Progenitor cell of endocrine pancreas (in vitro differentiated cells): ENCODE results near the gene SLC26A11. TPM values are rescaled to one million over a fixed set of nuclear protein-coding genes. Genes with fewer than 3 reads are reported as not detected.
A peak's percentile ranks its signal among the peaks of the same experiment; 100 is the strongest.
"Not testable (repeated sequence)": the region's sequence is repeated elsewhere in the genome, so short reads cannot be mapped to it uniquely, and the experiment has no call there.

Source experiments
- DNase-seq: peaks from one replicate; pipeline ENCODE4 v3.0.0; 2021; ENCODE audit warnings: low spot score; ENCODE audit not compliant: unreplicated experiment
- H3K27ac Mint-ChIP-seq: 2 replicates; pipeline ENCODE4 v1.8.0; 2021; ENCODE audit warnings: mild to moderate bottlenecking, moderate library complexity, mixed read lengths
- H3K27me3 Mint-ChIP-seq: 2 replicates; pipeline ENCODE4 v1.8.0; 2021; ENCODE audit warnings: mixed read lengths
- H3K36me3 Mint-ChIP-seq: 2 replicates; pipeline ENCODE4 v1.8.0; 2022; ENCODE audit warnings: mixed read lengths; ENCODE audit not compliant: insufficient read depth
- H3K4me1 Mint-ChIP-seq: 2 replicates; pipeline ENCODE4 v1.8.0; 2021; ENCODE audit warnings: low read depth, mixed read lengths
- H3K4me3 Mint-ChIP-seq: 2 replicates; pipeline ENCODE4 v1.8.0; 2021; ENCODE audit warnings: low read depth, mild to moderate bottlenecking, moderate library complexity, mixed read lengths
- H3K9me3 Mint-ChIP-seq: 2 replicates; pipeline ENCODE4 v1.8.0; 2021; ENCODE audit warnings: low read depth, mixed read lengths
- CTCF ChIP-seq: fragments of 200-600 bp; sonication (generic); IDR thresholded peaks from one replicate; pipeline ENCODE4 v1.5.0; 2021; ENCODE audit warnings: antibody characterized with exemption, mild to moderate bottlenecking; ENCODE audit not compliant: unreplicated experiment
- total RNA-seq: library from RNA; stranded (reverse); gene quantifications from 2 replicates; pipeline ENCODE4 v1.2.1, GENCODE V29; 2021

Gene SLC26A11
- total RNA-seq, 1 donor from 2014 or later: 40.1 TPM

- Mint-ChIP-seq H3K27me3 (peaks cover 7% of the 10 kb centered on the region), H3K27ac (no peak overlapping the region), H3K9me3 (no peaks in the 10 kb centered on the region), H3K4me1 (peaks cover 2% of the 10 kb centered on the region), H3K4me3 (no peak overlapping the region), H3K36me3 (peaks cover 4% of the 10 kb centered on the region)
- TF ChIP-seq CTCF: no peak
- DNase-seq: no peak
These were observed 33.6 kb downstream of the SLC26A11 start for GRCh38 chr17:80253631-80254395.

GRCh38 chr17:80254396-80255251 is 34.4 kb downstream of the SLC26A11 start:
- no peaks in the 10 kb centered on the region for H3K9me3 Mint-ChIP-seq
- H3K27me3 Mint-ChIP-seq: peaks cover 9% of the 10 kb centered on the region
- no peak for DNase-seq
- H3K4me3 Mint-ChIP-seq: no peak overlapping the region
- peaks cover 2% of the 10 kb centered on the region for H3K4me1 Mint-ChIP-seq
- H3K27ac Mint-ChIP-seq: no peak overlapping the region
- H3K36me3 Mint-ChIP-seq: peaks cover 2% of the 10 kb centered on the region
- TF ChIP-seq CTCF: no peak

GRCh38 chr17:80256034-80256350 is 35.8 kb downstream of the SLC26A11 start:
- no peak overlapping the region for H3K4me3 Mint-ChIP-seq
- H3K36me3 Mint-ChIP-seq: peaks cover 2% of the 10 kb centered on the region
- no peak overlapping the region for H3K27ac Mint-ChIP-seq
- H3K27me3 Mint-ChIP-seq: peaks cover 9% of the 10 kb centered on the region
- no peak for TF ChIP-seq CTCF
- H3K4me1 Mint-ChIP-seq: peaks cover 4% of the 10 kb centered on the region
- no peaks in the 10 kb centered on the region for H3K9me3 Mint-ChIP-seq
- no peak for DNase-seq

- no peak for DNase-seq
- peaks cover 15% of the 10 kb centered on the region for H3K4me1 Mint-ChIP-seq
- H3K4me3 Mint-ChIP-seq: peak overlapping the region; percentile 37
- TF ChIP-seq CTCF: no peak
- no peaks in the 10 kb centered on the region for H3K36me3 Mint-ChIP-seq
- no peaks in the 10 kb centered on the region for H3K9me3 Mint-ChIP-seq
- no peak overlapping the region for H3K27ac Mint-ChIP-seq
- peaks cover 9% of the 10 kb centered on the region for H3K27me3 Mint-ChIP-seq
These were observed 37.5 kb downstream of the SLC26A11 start for GRCh38 chr17:80257716-80258213.

DNA sequence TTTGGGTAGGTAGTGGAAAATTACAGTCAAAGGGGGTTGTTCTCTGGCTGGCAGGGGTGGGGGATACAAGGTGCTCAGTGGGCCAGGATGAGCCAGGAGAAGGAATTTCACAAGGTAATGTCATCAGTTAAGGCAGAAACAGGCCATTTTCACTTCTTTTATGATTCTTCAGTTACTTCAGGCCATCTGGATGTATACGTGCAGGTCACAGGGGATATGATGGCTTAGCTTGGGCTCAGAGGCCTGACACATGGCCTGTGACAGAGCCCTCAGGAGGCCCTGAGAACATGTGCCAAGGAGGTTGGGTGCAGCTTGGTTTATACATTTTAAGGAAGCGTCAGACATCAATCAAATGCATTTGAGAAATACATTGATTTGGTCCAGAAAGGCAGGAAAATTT is 38.1 kb downstream of the SLC26A11 start:
- H3K27me3 Mint-ChIP-seq, H3K36me3 Mint-ChIP-seq, H3K9me3 Mint-ChIP-seq, DNase-seq, H3K27ac Mint-ChIP-seq: not testable (repeated sequence)
- H3K4me3 Mint-ChIP-seq: peak overlapping the region; percentile 86
- H3K4me1 Mint-ChIP-seq: peaks cover 15% of the 10 kb centered on the region
